GM19467 (cell line): ENCODE measurements around the gene MINDY3.

Experiments used
- ATAC-seq: cut with Tn5 transposase; IDR thresholded peaks from one replicate; pipeline ENCODE4 v1.9.1; 2021; ENCODE audit warnings: mild to moderate bottlenecking, moderate library complexity; ENCODE audit not compliant: unreplicated experiment

The MINDY3 gene

DNA sequence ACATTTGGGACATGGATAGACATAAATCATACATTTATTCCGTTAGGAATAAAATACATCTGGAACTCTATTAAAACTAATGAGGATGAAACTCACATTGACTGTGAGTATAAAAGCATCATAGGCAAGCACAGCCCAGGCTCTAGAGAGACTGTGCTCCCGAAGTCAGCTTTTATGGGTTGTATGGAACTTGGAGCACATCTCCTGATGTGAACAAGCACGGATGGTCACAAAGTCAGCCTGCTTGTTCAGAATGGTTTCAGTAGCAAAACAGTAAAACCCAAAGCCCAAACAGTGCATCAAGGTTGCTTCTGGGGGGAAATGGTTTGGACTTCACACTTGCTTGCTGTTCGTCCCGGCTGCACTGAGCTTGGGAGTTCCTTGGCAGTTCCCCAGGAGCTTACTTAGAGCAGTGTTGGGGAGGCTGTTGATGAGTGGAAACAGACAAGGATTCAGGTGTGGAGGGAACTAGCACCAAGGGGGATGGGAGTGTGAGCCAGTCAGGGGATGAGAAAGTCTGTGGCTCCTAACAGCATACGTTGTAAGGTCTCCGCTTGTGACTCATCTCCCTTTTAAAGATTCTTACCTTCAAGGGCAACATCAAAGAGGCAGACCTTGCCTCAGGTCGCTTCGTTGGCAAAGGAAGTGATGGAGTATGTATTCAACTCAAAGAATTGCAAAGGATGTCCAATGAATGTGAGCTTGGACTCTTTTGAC is 120.9 kb downstream of the MINDY3 start:
- ATAC-seq, result no peak

DNA sequence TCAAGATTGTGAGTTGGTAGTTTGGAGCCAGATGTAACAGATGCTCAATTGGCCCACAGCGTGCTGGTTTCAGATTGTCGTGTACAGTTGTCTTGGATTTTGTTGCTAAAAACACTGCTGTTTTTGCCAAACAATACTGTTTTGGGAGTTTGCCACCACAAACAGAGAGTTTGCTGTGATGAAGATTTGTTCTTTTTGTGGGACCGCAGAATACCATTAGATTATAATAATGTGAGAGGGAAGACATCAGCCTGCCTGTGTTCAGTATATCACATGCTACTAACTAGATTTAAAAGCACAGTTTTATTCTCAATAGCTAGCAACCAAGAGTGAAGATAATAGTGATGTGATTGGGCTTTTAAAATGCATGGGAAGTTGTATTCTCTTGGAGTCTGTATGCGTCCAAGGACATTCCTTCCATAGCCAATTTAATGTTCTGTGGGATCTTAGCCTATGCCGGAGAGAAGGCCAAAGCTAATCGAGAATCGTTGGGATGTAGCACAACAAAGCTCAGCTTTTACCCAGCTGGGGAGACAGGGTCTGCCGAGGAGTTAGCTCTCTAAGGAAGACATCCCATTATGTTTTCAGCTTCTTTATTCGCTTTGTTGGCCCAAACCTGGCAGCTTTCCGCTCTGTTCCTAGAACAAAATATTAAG is 121.9 kb downstream of the MINDY3 start:
- ATAC-seq, result no peak

DNA sequence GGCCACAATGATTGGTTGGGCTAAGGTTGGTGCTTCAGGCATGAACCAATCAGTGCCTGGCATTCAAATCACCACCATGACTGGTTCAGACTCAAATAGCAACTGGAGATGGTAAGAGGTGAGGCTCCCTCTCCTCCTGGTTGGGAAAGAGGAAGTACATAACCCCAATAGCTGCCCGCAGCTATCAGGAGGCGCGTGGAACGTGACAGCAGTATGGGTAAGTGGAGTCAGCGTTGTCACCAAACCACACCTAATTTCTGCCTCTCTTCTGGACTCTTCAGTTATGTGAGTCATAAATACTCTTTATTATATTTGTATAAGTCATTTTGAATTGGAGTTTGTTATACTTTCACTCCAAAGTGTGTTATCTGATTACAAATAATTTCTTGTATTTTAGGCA is 122.7 kb downstream of the MINDY3 start:
- ATAC-seq, result no peak

DNA sequence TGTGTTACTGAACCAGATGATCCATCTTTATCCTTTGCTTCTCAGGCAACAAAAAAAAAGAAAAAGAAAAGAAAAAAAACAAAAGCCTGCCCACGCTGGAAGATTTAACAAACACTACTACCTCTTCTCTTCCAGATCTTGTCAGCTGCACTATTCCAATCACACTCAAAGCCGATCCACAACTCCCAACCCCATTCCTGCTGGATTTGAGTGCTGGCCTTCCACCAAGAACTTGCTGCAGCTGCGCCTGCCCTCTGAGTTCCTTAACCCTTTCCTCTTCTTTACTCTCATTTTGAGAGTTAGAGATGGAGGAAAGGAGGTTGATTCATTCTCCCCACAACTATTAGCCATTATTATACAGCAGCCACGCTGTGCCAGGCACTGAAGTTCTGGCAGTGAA is 124.5 kb downstream of the MINDY3 start:
- ATAC-seq, result no peak

DNA sequence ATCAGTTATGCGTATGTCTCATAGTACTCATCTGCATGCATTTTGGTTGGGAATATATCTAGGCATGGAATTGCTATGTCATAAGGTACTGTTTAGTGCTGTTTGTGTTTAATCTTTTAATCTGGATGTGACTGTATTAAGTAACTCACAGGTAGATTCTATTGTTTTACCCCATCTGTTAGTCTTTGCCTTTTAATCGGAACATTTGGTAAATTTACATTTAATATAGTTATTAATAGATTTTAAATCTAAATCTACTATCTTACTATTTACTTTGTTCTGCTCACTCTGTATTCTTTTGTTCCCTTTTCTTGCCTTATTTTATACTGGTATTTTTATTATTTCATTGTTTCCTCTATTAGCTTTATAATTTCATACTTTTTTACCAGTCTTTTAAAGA is 130.0 kb downstream of the MINDY3 start:
- no peak for ATAC-seq

DNA sequence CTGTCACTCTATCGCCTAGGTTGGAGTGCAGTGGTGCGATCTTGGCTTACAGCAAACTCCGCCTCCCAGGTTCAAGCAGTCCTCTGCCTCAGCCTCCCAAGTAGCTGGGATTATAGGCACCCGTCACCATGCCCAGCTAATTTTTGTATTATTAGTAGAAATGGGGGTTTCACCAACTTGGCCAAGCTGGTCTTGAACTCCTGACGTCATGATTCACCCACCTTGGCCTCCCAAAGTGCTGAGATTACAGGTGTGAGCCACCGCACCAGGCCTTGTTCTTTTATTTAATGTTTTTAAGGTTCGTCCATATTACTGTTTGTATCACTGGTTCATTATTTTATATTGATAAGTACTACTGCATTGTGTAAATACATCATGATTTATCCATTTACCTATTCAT is 130.4 kb downstream of the MINDY3 start:
- no peak for ATAC-seq
